ENCODE results near the gene PKN3.

- TF ChIP-seq, protein P1, sequence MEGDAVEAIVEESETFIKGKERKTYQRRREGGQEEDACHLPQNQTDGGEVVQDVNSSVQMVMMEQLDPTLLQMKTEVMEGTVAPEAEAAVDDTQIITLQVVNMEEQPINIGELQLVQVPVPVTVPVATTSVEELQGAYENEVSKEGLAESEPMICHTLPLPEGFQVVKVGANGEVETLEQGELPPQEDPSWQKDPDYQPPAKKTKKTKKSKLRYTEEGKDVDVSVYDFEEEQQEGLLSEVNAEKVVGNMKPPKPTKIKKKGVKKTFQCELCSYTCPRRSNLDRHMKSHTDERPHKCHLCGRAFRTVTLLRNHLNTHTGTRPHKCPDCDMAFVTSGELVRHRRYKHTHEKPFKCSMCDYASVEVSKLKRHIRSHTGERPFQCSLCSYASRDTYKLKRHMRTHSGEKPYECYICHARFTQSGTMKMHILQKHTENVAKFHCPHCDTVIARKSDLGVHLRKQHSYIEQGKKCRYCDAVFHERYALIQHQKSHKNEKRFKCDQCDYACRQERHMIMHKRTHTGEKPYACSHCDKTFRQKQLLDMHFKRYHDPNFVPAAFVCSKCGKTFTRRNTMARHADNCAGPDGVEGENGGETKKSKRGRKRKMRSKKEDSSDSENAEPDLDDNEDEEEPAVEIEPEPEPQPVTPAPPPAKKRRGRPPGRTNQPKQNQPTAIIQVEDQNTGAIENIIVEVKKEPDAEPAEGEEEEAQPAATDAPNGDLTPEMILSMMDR (IDR thresholded peaks at IDR 0.05), result no peak
- no peak for TF ChIP-seq POLR2A (IDR thresholded peaks at IDR 0.05)
Measured at GRCh38 chr9:128657344-128657704, 45.0 kb upstream of the PKN3 start.

Data from thyroid gland (tissue), 4 donors.